Activated effector memory CD4-positive, alpha-beta T cell treated with anti-CD3 and anti-CD28 coated beads, Interleukin-2, amount 50 U/mL, for 16 hours (primary cell): ENCODE results near the gene SLC12A6.
"Not testable (repeated sequence)": the region's sequence is repeated elsewhere in the genome, so short reads cannot be mapped to it uniquely, and the experiment has no call there.

ENCODE experiments used
- DNase-seq: peaks from one replicate; pipeline ENCODE4 v3.0.0-alpha.2; 2020

SLC12A6 gene

DNA sequence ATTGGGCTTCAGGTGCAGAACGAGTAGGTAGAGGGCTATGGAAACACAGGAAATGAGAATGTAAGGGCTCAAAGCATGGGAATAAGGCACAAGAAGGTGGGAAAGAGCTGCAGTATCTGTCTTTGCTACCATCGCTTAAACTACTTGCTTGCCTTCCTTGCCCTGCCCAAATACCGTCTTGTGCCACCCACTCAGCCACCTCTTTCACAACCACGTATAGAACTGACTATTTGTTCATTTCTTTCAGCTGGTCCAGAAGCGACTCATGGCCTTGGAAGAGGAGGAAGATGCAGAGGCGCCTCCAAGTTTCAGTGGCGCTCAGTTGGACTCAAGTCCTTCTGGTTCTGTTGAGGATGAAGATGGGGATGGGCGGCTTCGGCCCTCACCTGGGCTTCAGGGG lies 17.7 kb upstream of the SLC12A6 start:
- no peak for DNase-seq

GRCh38 chr15:34354286-34354685 lies 16.7 kb upstream of the SLC12A6 start:
- DNase-seq: no peak

GRCh38 chr15:34353627-34354026 lies 16.0 kb upstream of the SLC12A6 start:
- DNase-seq: no peak

GRCh38 chr15:34352996-34353395 lies 15.4 kb upstream of the SLC12A6 start:
- DNase-seq: not testable (repeated sequence)

DNA sequence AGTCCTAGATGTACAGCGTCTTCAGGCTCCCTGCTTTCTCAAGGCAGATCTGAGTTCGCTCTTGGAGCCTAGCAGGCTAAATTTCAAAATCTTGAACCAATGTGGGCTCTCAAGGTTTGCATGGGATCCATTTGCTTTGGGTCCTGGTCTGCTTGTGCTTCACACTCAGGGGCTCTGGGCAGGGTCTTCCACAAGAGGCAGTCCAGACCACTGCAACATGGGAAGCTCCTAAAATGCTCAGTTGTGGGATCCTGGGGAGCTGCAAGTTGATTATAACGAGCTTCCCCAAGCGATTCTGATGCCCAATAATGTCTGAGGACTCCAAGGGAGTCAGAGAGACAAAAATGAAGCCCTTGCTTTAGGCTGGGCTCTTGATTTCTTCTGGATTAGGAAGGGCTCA lies 12.2 kb upstream of the SLC12A6 start:
- DNase-seq: no peak

GRCh38 chr15:34348735-34349300 lies 11.2 kb upstream of the SLC12A6 start:
- DNase-seq: no peak

- no peak for DNase-seq
These were observed 10.5 kb upstream of the SLC12A6 start for GRCh38 chr15:34347951-34348638.

- peak; percentile 98 for DNase-seq
These were observed 5.4 kb upstream of the SLC12A6 start, which contains the start of the genes NOP10 and NUTM1 for GRCh38 chr15:34342737-34343575. NOP10 (minus strand) TSS chr15:34343136; CDS start chr15:34343073, 63 bp downstream. NUTM1 (plus strand) TSS chr15:34343315; CDS start chr15:34343697, 382 bp downstream.

GRCh38 chr15:34342213-34342736 lies 4.7 kb upstream of the SLC12A6 start:
- DNase-seq: not testable (repeated sequence)

GRCh38 chr15:34341381-34342212 lies 4.0 kb upstream of the SLC12A6 start:
- DNase-seq: no peak

GRCh38 chr15:34339946-34340345 lies 2.4 kb upstream of the SLC12A6 start:
- DNase-seq: no peak

DNA sequence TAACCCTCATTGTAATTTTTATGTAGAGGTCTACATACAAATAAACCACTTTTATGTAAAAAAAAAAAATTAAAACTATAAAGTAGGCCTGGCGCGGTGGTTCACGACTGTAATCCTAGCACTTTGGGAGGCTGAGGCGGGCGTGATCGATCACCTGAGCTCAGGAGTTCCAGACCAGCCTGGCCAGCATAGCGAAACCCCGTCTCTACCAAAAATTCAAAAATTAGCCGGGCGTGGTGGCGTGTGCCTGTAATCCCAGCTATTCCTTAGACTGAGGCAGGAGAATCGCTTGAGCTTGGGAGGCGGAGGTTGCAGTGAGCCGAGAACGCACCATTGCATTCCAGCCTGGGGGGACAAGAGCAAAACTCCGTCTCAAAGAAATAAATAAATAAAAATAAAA lies 766 bp upstream of the SLC12A6 start:
- DNase-seq: no peak

DNA sequence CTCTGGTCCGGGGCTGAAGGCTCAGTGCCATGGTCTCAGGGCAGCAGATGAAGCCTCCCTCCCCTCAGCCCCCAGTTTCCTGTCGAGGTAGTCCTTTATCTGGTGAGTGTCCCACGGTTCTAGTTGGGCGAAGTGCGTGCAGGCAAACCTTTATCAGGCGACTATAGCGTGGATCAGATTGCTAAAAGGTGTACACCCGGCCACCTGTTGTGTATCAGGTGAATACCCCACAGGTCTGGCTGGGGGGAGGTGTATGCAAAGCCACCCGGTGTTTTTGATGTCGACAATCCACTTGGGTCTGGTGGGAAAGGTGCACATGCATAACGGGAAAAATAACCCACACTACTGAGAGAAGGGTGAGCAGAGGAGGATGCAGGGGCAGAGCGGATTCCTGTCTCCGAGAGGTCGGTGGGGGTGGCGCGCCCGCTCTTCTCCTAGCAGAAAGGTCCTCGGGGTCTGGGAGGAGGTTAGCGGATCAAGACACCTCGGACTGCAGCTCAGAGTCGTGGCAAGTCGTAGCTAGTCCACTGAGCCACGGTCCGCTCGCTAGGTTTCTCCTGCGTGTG lies 507 bp downstream of the SLC12A6 start:
- peak; percentile 76 for DNase-seq

- DNase-seq: no peak
These were observed 1.2 kb downstream of the SLC12A6 start for GRCh38 chr15:34336231-34336990.

- no peak for DNase-seq
These were observed 2.2 kb downstream of the SLC12A6 start for GRCh38 chr15:34335176-34336032.

DNA sequence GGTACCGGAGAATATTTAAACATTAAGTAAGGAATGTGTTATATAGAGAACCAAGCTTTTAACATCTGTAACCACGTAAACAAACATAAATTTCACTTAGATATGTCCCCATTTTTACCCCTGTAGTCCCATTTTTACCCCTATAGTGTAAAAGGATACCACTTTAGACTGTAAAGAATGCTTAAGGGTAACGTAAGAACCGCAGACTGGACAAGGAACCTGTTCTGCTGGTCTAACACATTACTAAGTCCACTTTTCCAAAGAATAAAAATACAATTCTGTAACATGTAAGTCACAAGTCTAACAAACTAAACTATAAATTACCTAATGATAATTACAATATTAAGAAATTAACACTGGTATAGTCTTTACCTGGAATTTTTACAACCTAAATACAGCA lies 2.9 kb downstream of the SLC12A6 start:
- DNase-seq: no peak

DNA sequence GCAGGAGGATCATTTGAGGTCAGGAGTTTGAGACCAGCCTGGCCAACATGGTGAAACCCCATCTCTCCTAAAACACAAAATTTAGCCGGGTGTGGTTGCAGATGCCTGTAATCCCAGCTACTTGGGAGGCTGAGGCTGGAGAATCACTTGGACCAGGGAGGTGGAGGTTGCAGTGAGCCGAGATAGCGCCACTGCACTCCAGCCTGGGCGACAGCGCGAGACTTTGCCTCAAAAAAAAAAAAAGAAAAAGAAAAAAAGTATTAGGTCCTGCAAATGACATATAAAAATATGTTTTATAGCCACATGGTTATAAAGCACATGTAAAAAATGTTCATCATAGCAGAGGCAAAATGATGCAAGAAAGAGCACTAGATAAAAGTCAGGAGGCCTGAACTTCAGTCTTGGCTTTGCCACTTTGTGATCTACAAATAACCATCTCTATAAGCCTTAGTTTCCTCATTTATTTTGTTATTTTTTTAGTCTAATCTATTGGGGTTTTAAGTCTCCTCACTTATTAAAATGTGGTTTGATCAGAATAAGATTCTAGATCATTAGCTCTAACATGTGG lies 4.9 kb downstream of the SLC12A6 start:
- no peak for DNase-seq

DNA sequence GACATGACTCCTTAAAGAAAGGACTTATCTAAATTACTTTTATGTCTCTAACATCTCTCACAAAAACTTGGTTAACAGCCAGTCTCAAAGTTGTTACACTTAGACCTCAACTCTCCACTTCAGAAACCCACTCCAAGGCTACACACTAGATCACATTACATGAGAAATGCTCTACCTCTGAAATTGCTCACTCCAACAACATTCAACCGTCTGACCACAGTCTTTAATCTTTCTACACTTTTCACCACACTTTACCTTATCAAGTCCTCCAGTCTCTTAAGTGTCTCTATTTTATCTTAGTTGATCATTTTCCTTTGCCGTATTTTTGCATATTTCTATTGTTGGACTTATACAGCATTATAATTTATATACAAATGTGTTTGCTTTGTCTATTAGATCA lies 5.8 kb downstream of the SLC12A6 start:
- DNase-seq: no peak

GRCh38 chr15:34330279-34330678 lies 7.3 kb downstream of the SLC12A6 start:
- DNase-seq: no peak

DNA sequence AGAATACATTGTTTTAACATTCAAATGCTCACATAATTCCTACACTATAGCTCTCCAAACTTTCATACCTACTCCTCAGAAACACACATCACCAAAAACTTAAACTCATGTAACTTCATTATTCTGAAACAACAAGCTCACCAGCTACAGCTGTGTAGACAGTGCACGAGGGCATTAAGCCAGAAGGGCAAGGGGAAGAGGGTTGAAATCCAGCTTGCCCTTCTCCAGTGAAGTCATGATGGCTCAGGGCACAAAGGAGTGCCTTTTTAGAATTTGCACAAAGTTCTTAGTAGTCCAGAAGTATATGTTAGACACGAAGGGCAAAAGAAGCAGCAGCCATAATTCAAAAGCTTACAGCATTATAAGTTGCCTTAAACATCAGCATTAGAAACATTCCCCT lies 8.6 kb downstream of the SLC12A6 start:
- no peak for DNase-seq
